Kidney (tissue), 14 donors: ENCODE results near the gene FBXL17. TPM values are rescaled to one million over a fixed set of nuclear protein-coding genes. Genes with fewer than 3 reads are reported as not detected.

Experiments
- DNase-seq, 5 donors: peaks; one replicate each; pipeline ENCODE4 v3.0.0-alpha.2; 2013 to 2020
- FAIRE-seq: peaks from 2 replicates; lab custom pipeline; 2012; peaks lifted over from hg19 to GRCh38; lab: Jason Lieb, UNC
- H3K27ac ChIP-seq, 2 donors: one replicate each; pipeline ENCODE4 v1.7.0; 2013; ENCODE audit warnings: low read depth in 2 of 2, low read length in 2 of 2, inconsistent platforms in 1 of 2
- H3K27me3 ChIP-seq: one replicate; pipeline ENCODE4 v1.7.1; 2013; ENCODE audit warnings: low read length, inconsistent platforms; ENCODE audit not compliant: control insufficient read depth, insufficient read depth
- H3K36me3 ChIP-seq, 3 donors: one replicate each; pipeline versions ENCODE4 v1.7.0 to v1.7.1; 2013; ENCODE audit warnings: low read length in 3 of 3, control low read depth in 1 of 3, inconsistent platforms in 1 of 3; ENCODE audit not compliant: insufficient read depth in 3 of 3, control insufficient read depth in 2 of 3
- H3K4me1 ChIP-seq, 3 donors: one replicate each; pipeline versions ENCODE4 v1.7.0 to v1.7.1; 2013; ENCODE audit warnings: low read length in 3 of 3, inconsistent platforms in 1 of 3, low read depth in 1 of 3; ENCODE audit not compliant: control insufficient read depth in 2 of 3, insufficient read depth in 2 of 3
- H3K4me3 ChIP-seq, 3 donors: one replicate each; pipeline versions ENCODE4 v1.7.0 to v1.8.1; 2013; ENCODE audit warnings: low read length in 3 of 3, control low read depth in 1 of 3, inconsistent platforms in 1 of 3
- H3K9ac ChIP-seq, 3 donors: one replicate each; pipeline versions ENCODE4 v1.7.0 to v1.7.1; 2013; ENCODE audit warnings: low read length in 3 of 3, control low read depth in 1 of 3, inconsistent platforms in 1 of 3
- H3K9me3 ChIP-seq, 3 donors: one replicate each; pipeline versions ENCODE4 v1.7.0 to v1.7.1; 2013; ENCODE audit warnings: low read length in 3 of 3, control low read depth in 1 of 3, inconsistent platforms in 1 of 3; ENCODE audit not compliant: control insufficient read depth in 2 of 3, insufficient read depth in 1 of 3
- intact Hi-C: fragments of 100-400 bp; cut with DNase I; formaldehyde crosslinking; loops from one replicate; pipeline ENCODE4 v1.11.1; 2022
- polyA plus RNA-seq: library from polyadenylated mRNA; stranded (reverse); fragments of 350-450 nt; fragmentation: Illumina TruSeq; extraction: RNeasy Lipid Tissue Mini Kit (QIAGEN cat#74804); gene quantifications from one replicate; pipeline ENCODE4 v1.2.3, GENCODE V29; 2014; ENCODE audit warnings: low read depth, low replicate concordance; ENCODE audit not compliant: insufficient read depth
- total RNA-seq: library from RNA; stranded (reverse); fragmentation: NEBNext Ultra II Directional; extraction: Animal tissue kit (Norgen Biotek cat#: 25700); gene quantifications from one replicate; pipeline ENCODE4 v1.2.1, GENCODE V29; 2021
- TF ChIP-seq, protein P1 (sequence below): IDR thresholded peaks from 3 replicates; pipeline ENCODE4 v1.5.1; 2012; ENCODE audit warnings: mild to moderate bottlenecking, moderate library complexity, borderline replicate concordance; ENCODE audit not compliant: insufficient read depth; ENCODE audit errors: extremely low read depth
- donor health status: control.
- donor health status: control.
- donor health status: control.
- donor health status: control.
- donor health status: control.
- donor health status: DM: yes; HTN: yes; CAD: no.
- donor health status: Normal renal cell carcinoma (clear cell type).

The FBXL17 gene
- total and polyA plus RNA-seq, 2 donors from 2014 or later = 11.7 to 26.5 TPM

DNA sequence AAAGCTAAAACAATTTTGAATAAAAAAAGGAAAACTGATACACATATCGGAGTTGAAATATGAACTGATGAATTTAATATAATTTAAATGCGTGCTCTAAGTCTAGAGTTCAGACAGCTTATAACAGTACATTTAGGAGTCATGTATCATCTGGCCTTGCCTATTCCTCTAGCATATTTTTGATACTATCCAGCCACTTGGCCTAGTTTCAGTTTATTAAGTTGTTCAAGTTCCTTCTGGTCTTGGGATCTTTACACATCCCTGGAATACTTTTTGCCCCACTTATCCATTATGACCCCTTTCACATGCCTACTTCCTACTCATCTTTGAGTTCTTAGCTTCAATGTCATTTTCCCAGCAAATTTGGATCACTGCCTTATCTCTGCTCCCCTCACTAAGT lies 518.8 kb downstream of the FBXL17 start:
- Histone ChIP-seq H3K4me3 (no peak overlapping the region), H3K4me1 (no peaks in the 10 kb centered on the region), H3K27me3 (no peaks in the 10 kb centered on the region), H3K9me3 (no peaks in the 10 kb centered on the region), H3K36me3 (peaks cover 0 to 4% (median 3%) of the 10 kb centered on the region in 3 donors), H3K27ac (no peak overlapping the region), H3K9ac (no peak overlapping the region)
- TF ChIP-seq, protein P1, sequence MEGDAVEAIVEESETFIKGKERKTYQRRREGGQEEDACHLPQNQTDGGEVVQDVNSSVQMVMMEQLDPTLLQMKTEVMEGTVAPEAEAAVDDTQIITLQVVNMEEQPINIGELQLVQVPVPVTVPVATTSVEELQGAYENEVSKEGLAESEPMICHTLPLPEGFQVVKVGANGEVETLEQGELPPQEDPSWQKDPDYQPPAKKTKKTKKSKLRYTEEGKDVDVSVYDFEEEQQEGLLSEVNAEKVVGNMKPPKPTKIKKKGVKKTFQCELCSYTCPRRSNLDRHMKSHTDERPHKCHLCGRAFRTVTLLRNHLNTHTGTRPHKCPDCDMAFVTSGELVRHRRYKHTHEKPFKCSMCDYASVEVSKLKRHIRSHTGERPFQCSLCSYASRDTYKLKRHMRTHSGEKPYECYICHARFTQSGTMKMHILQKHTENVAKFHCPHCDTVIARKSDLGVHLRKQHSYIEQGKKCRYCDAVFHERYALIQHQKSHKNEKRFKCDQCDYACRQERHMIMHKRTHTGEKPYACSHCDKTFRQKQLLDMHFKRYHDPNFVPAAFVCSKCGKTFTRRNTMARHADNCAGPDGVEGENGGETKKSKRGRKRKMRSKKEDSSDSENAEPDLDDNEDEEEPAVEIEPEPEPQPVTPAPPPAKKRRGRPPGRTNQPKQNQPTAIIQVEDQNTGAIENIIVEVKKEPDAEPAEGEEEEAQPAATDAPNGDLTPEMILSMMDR = no peak
- FAIRE-seq (no peak), DNase-seq (no peak)
- intact Hi-C loops = no loop called here

DNA sequence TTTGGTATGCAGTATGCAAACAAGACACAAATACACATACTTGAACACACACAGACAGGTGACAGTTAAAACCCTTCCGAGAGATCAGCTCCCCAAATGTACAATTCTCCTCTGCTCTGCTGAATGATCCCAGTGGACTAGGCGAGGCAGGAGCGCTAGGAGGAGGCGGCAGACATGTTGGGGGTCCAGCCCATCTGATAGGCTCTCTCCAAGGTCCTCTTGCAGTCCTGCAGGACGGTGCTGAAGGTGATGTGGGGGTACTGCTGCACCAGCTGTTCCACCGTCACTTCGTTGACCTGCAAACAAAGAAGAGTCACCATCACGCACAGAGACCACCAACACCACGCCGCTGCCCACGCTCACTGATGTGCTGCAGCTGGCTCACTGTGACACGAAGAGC lies 520.3 kb downstream of the FBXL17 start:
- Histone ChIP-seq H3K9ac (no peak overlapping the region), H3K4me1 (no peaks in the 10 kb centered on the region), H3K27me3 (no peaks in the 10 kb centered on the region), H3K4me3 (no peak overlapping the region), H3K9me3 (no peaks in the 10 kb centered on the region), H3K36me3 (peaks cover 0 to 4% (median 3%) of the 10 kb centered on the region in 3 donors), H3K27ac (no peak overlapping the region)
- TF ChIP-seq, protein P1 = no peak
- DNase-seq = peak in 1 of 5 donors; percentile 10
- intact Hi-C loops = no loop called here
- no peak for FAIRE-seq

DNA sequence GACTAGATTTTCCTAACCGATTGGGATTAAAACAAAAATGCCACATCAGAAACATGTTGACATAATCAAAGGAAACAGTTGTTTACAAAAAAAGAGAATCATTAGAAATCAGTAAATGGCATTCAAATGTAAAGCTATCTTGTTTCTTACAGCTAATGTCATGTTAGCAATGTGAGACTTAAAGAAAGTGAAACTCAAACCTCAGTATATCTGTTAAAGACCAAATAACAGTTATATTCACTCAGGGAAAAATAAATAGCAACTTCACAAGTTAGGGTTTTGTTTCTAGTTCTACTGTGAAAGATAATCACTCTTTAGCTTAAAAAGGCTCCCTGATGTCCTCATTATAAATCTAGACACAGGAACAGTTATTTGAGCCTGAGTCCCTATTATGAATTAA lies 521.9 kb downstream of the FBXL17 start:
- FAIRE-seq (no peak), DNase-seq (no peak)
- intact Hi-C loops = no loop called here
- TF ChIP-seq, protein P1 = no peak
- Histone ChIP-seq H3K27me3 (no peaks in the 10 kb centered on the region), H3K9me3 (no peaks in the 10 kb centered on the region), H3K27ac (no peak overlapping the region), H3K36me3 (peaks cover 0 to 4% (median 3%) of the 10 kb centered on the region in 3 donors), H3K9ac (no peak overlapping the region), H3K4me1 (no peaks in the 10 kb centered on the region), H3K4me3 (no peak overlapping the region)

DNA sequence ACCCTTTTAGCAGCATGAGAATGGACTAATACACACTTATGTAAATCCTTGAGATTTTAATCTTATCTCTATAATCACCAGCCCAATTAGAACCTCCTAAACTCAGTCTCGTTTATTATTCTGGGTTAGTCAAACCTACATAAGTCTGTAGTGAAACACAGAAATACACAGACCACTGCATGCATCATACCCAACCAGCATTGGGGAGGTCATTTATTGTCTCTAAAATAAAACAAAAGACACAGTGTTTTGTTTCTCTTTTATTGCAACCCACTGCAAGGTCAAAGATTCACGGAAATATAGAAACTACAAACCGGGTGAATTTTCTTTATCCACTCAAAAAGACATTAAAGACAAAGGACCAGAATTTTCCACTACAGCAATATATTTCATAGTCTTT lies 523.1 kb downstream of the FBXL17 start:
- no peak for FAIRE-seq
- Histone ChIP-seq H3K36me3 (peaks cover 0 to 4% (median 3%) of the 10 kb centered on the region in 3 donors), H3K4me3 (no peak overlapping the region), H3K4me1 (no peaks in the 10 kb centered on the region), H3K27ac (no peak overlapping the region), H3K27me3 (no peaks in the 10 kb centered on the region), H3K9ac (no peak overlapping the region), H3K9me3 (no peaks in the 10 kb centered on the region)
- DNase-seq = no peak
- intact Hi-C loops = no loop called here
- TF ChIP-seq, protein P1 = no peak
